RCC 7860 (cell line): ENCODE data around the gene SLC4A8.

Experiments used
- DNase-seq: peaks from one replicate; pipeline ENCODE4 v3.0.0-alpha.2; 2015; ENCODE audit warnings: low spot score
- FAIRE-seq: peaks from 2 replicates; lab custom pipeline; 2012; peaks lifted over from hg19 to GRCh38; lab: Jason Lieb, UNC

The SLC4A8 gene

GRCh38 chr12:51424662-51425539 is at the start of gene SLC4A8:
TSS of gene SLC4A8 (plus strand) at chr12:51424831. CDS start at chr12:51424988, 157 bp downstream.
- DNase-seq (peak; percentile 30), FAIRE-seq (no peak)

- no peak for DNase-seq
- no peak for FAIRE-seq
Observed at GRCh38 chr12:51374856-51375255, 49.8 kb upstream of the SLC4A8 start.

- DNase-seq: no peak
- FAIRE-seq: no peak
Observed at GRCh38 chr12:51377099-51377984, 47.3 kb upstream of the SLC4A8 start.

- no peak for FAIRE-seq
- DNase-seq: no peak
Observed at GRCh38 chr12:51378749-51379148, 45.9 kb upstream of the SLC4A8 start.

- no peak for FAIRE-seq
- DNase-seq: no peak
Observed at GRCh38 chr12:51379571-51379970, 45.1 kb upstream of the SLC4A8 start.

- FAIRE-seq: no peak
- no peak for DNase-seq
Observed at GRCh38 chr12:51381226-51382079, 43.2 kb upstream of the SLC4A8 start.

GRCh38 chr12:51382173-51382572 is 42.5 kb upstream of the SLC4A8 start:
- FAIRE-seq (no peak), DNase-seq (no peak)

GRCh38 chr12:51383269-51383905 is 41.2 kb upstream of the SLC4A8 start:
- FAIRE-seq: no peak
- DNase-seq: no peak

- DNase-seq (no peak), FAIRE-seq (no peak)
Observed at GRCh38 chr12:51386351-51386750, 38.3 kb upstream of the SLC4A8 start.

- no peak for DNase-seq
- FAIRE-seq: no peak
Observed at GRCh38 chr12:51388069-51388799, 36.4 kb upstream of the SLC4A8 start.

- no peak for DNase-seq
- no peak for FAIRE-seq
Observed at GRCh38 chr12:51388846-51389245, 35.8 kb upstream of the SLC4A8 start.

- FAIRE-seq (no peak), DNase-seq (no peak)
Observed at GRCh38 chr12:51389302-51389999, 35.2 kb upstream of the SLC4A8 start.

GRCh38 chr12:51390457-51390856 is 34.2 kb upstream of the SLC4A8 start:
- FAIRE-seq (no peak), DNase-seq (no peak)

GRCh38 chr12:51390891-51391282 is 33.7 kb upstream of the SLC4A8 start:
- no peak for FAIRE-seq
- DNase-seq: no peak

GRCh38 chr12:51391283-51392123 is 33.1 kb upstream of the SLC4A8 start, which contains the start of gene GALNT6:
TSS of gene GALNT6 (minus strand) at chr12:51391406. CDS start at chr12:51379781, 11,625 bp downstream.
- DNase-seq: no peak
- no peak for FAIRE-seq

GRCh38 chr12:51392556-51393237 is 31.9 kb upstream of the SLC4A8 start:
- FAIRE-seq: no peak

More at GRCh38 chr12:51392556-51393237, 31.9 kb upstream of the SLC4A8 start:
- DNase-seq: no peak
